ENCODE results near the gene PPP5C. TPM values are rescaled to one million over a fixed set of nuclear protein-coding genes. Genes with fewer than 3 reads are reported as not detected.
A peak's percentile ranks its signal among the peaks of the same experiment; 100 is the strongest.

PPP5C gene
- total and polyA plus RNA-seq, 11 donors, result 64.9 to 115 (median 77.1) TPM

DNA sequence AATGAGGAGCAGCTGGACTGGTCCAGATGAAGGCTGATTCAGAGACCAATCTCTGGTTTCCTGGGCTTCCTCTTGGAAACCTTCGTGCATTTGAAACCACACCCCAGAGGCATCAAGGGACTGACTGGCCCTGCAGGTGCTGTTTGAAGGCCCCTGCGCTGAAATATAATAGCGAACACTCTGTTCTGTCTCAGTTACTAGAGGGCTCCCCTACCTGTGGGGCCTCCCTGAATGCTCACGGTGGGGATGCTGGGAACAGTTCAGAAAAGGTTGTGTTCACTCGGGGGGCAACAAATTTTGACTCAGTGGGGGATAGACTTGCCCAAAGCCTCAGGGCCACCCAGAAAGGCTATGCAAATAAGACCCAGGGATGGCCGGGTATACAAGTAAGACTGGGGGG, 60.1 kb downstream of the PPP5C start:
- DNase-seq, result peak in 1 of 5 donors; percentile 34
- TF ChIP-seq, protein P1, sequence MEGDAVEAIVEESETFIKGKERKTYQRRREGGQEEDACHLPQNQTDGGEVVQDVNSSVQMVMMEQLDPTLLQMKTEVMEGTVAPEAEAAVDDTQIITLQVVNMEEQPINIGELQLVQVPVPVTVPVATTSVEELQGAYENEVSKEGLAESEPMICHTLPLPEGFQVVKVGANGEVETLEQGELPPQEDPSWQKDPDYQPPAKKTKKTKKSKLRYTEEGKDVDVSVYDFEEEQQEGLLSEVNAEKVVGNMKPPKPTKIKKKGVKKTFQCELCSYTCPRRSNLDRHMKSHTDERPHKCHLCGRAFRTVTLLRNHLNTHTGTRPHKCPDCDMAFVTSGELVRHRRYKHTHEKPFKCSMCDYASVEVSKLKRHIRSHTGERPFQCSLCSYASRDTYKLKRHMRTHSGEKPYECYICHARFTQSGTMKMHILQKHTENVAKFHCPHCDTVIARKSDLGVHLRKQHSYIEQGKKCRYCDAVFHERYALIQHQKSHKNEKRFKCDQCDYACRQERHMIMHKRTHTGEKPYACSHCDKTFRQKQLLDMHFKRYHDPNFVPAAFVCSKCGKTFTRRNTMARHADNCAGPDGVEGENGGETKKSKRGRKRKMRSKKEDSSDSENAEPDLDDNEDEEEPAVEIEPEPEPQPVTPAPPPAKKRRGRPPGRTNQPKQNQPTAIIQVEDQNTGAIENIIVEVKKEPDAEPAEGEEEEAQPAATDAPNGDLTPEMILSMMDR (IDR thresholded peaks at IDR 0.05), result no peak
- TF ChIP-seq POLR2A (IDR thresholded peaks at IDR 0.05), result no peak
- H3K4me3 ChIP-seq, result no peak overlapping the region
- H3K27me3 ChIP-seq, result peaks cover 0 to 64% (median 12%) of the 10 kb centered on the region in 9 donors
- WGBS, 4 donors, result 11 to 20% (median 14%) methylated on average over 6 of the region's 6 CpGs
- H3K9me3 ChIP-seq, result no peaks in the 10 kb centered on the region
- H3K27ac ChIP-seq, result no peak overlapping the region
- peaks cover 0 to 62% (median 22%) of the 10 kb centered on the region in 12 donors for H3K4me1 ChIP-seq
- no peak for ATAC-seq
- intact Hi-C loops (cut with DNase I), result no loop called here
- H3K36me3 ChIP-seq, result peaks cover 0 to 12% (median 0%) of the 10 kb centered on the region in 9 donors

DNA sequence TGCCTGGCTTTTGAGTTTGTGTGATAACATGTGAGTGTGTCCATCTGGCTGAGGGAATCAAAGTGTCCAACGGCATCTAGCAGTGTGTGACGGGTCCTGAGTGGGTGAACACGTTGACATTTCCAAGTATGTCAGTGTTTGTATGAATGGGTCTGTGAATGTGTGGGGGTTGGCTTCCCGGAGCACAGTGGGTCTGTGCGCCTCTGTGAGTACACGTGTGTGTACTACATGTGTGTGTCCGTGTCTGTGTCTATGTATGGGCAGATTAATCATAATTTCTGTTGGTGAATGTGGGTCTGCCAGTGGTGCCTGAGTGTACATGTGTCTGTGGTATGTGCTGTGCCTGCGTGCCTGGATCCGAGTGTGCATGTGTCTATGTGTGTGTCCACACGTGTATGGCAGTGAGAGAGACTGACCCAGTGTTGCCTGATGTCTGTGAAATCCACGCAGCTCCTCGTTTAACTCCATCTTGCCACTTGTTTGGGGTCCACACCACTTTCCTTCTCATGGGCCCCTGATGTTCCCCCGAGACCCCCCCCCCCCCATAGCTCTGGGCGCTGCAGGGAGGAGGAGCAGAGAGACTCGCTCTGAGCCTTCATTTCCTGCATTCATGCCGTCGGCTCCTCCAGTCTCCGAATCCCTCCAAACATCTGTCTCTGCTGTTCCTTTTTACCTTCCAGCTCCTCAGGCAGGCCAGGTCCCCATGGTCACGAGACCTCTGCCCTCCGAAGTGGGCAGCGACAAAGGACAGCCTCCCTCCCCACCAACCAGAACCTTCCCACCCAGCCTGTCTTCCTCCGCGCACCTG, 61.2 kb downstream of the PPP5C start:
- intact Hi-C loops (cut with DNase I), result no loop called here
- Histone ChIP-seq H3K27ac (peak overlapping the region in 9 of 12 donors; percentile 2 to 71 (median 56)), H3K9me3 (no peaks in the 10 kb centered on the region), H3K36me3 (peaks cover 0 to 12% (median 0%) of the 10 kb centered on the region in 9 donors), H3K4me3 (peak overlapping the region in 6 of 12 donors; percentile 23 to 43 (median 29)), H3K4me1 (peaks cover 0 to 65% (median 22%) of the 10 kb centered on the region in 12 donors), H3K27me3 (peaks cover 0 to 70% (median 16%) of the 10 kb centered on the region in 9 donors)
- peak in 3 of 4 donors; percentile 6 to 17 (median 13) for ATAC-seq
- no peak for TF ChIP-seq POLR2A (IDR thresholded peaks at IDR 0.05)
- TF ChIP-seq, protein P1 (IDR thresholded peaks at IDR 0.05), result no peak
- WGBS, 4 donors, result 17 to 21% (median 20%) methylated on average over 22 to 23 of the region's 23 CpGs
- DNase-seq, result no peak

DNA sequence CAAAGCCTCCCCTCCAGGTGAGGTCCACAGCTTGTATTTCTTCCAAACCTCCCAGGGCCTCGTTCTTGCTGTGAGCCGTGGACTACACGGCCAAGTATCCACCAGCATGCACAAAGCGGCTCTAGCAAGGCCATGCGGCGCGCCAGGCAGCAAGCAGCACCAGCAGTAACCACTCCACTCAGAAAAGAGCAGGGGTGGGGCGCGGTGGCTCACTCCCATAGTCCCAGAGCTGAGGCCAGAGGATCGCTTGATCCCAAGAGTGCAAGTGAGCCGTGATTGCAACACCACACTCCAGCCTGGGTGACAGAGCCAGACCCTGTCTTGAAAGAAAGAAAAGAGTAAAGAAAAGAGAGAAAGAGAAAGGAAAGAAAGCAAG, 61.8 kb downstream of the PPP5C start:
- peak in 4 of 5 donors; percentile 53 to 90 (median 78) for DNase-seq
- peak overlapping the region in 6 of 12 donors; percentile 23 to 43 (median 29) for H3K4me3 ChIP-seq
- H3K9me3 ChIP-seq, result no peaks in the 10 kb centered on the region

DNA sequence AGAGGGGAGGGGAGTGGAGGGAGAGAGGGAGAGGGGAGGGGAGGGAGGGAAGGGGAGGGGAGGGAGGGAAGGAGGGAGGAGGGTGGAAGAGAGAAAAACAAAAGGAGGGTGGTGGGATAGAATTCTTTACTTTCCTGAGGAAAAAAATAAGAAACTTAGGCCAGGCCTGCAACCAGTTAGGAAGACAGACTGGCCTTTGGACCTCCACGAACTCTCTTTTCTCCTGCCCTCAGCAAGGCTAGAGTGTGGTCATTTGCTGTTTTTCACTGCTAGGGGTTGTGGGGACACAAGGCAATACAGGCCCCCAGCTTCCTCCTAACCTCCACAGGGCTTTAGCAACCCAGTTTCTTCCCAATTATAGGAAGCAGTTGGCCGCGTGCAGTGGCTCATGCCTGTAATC, 62.3 kb downstream of the PPP5C start:
- H3K4me1 ChIP-seq, result peaks cover 0 to 61% (median 19%) of the 10 kb centered on the region in 12 donors

More for the DNA sequence above, 61.8 kb downstream of the PPP5C start:
- no peak for TF ChIP-seq POLR2A (IDR thresholded peaks at IDR 0.05)
- TF ChIP-seq, protein P1 (IDR thresholded peaks at IDR 0.05), result no peak
- H3K4me1 ChIP-seq, result peaks cover 0 to 64% (median 22%) of the 10 kb centered on the region in 12 donors
- peaks cover 0 to 70% (median 16%) of the 10 kb centered on the region in 9 donors for H3K27me3 ChIP-seq
- 2 to 11% (median 5%) methylated on average over 11 of the region's 11 CpGs for WGBS, 4 donors
- intact Hi-C loops (cut with DNase I), result no loop called here
- peak overlapping the region in 9 of 12 donors; percentile 2 to 71 (median 56) for H3K27ac ChIP-seq
- peaks cover 0 to 12% (median 0%) of the 10 kb centered on the region in 9 donors for H3K36me3 ChIP-seq
- peak in 3 of 4 donors; percentile 28 to 50 (median 31) for ATAC-seq

More for the DNA sequence above, 62.3 kb downstream of the PPP5C start:
- peak overlapping the region in 4 of 12 donors; percentile 37 to 71 (median 62) for H3K27ac ChIP-seq
- H3K4me3 ChIP-seq, result no peak overlapping the region
- peaks cover 0 to 12% (median 0%) of the 10 kb centered on the region in 9 donors for H3K36me3 ChIP-seq
- no peak for TF ChIP-seq POLR2A (IDR thresholded peaks at IDR 0.05)
- TF ChIP-seq, protein P1 (IDR thresholded peaks at IDR 0.05), result no peak
- WGBS, 4 donors, result 61 to 82% (median 72%) methylated on average over 3 of the region's 3 CpGs
- no peak for DNase-seq
- intact Hi-C loops (cut with DNase I), result no loop called here
- ATAC-seq, result no peak
- peaks cover 0 to 70% (median 16%) of the 10 kb centered on the region in 9 donors for H3K27me3 ChIP-seq
- no peaks in the 10 kb centered on the region for H3K9me3 ChIP-seq

Data from heart left ventricle (tissue), 16 donors.